AG04450 (cell line): ENCODE results near the gene AMBP. TPM values are rescaled to one million over a fixed set of nuclear protein-coding genes. Genes with fewer than 3 reads are reported as not detected.

Experiments used
- CTCF ChIA-PET: fragments of 300-600, 350-600 bp; formaldehyde crosslinking; extraction: SDS; loops from one replicate; lab custom pipeline; 2022; ENCODE audit warnings: antibody characterized with exemption, inconsistent platforms; lab: Charles Lee
- POLR2A ChIA-PET: fragments of 350-600 bp; formaldehyde crosslinking; extraction: SDS; loops from one replicate; lab custom pipeline; 2021; ENCODE audit warnings: antibody characterized with exemption, inconsistent platforms; lab: Yijun Ruan, JAX
- DNase-seq: peaks from one replicate; pipeline ENCODE4 v3.0.0-alpha.2; 2011; ENCODE audit warnings: low read depth, low spot score
- H3K27ac ChIP-seq: one replicate; pipeline ENCODE4 v1.5.1; 2012; ENCODE audit warnings: low read depth, low read length, control low read depth
- H3K27me3 ChIP-seq: one replicate; pipeline ENCODE4 v1.6.0; 2012; ENCODE audit warnings: low read length; ENCODE audit not compliant: control insufficient read depth, insufficient read depth
- H3K4me3 ChIP-seq: 2 replicates; pipeline ENCODE4 v1.5.1; 2011; ENCODE audit warnings: mild to moderate bottlenecking, low read depth, low read length, control low read depth
- H3K9me3 ChIP-seq: 2 replicates; pipeline ENCODE4 v1.5.1; 2012; ENCODE audit warnings: low read length; ENCODE audit not compliant: control insufficient read depth, insufficient read depth
- polyA plus RNA-seq: library from polyadenylated mRNA; depleted of rRNA; stranded (reverse); fragments of >200 nt; gene quantifications from 2 replicates; pipeline ENCODE4 v1.2.3, GENCODE V29; 2011
- TF ChIP-seq, protein P1 (sequence below): IDR thresholded peaks from 2 replicates; pipeline ENCODE4 v1.5.1; 2011; ENCODE audit warnings: low read depth, low read length, control low read depth, inconsistent platforms

Gene AMBP
- polyA plus RNA-seq, 1 experiment: 0.74 TPM

DNA sequence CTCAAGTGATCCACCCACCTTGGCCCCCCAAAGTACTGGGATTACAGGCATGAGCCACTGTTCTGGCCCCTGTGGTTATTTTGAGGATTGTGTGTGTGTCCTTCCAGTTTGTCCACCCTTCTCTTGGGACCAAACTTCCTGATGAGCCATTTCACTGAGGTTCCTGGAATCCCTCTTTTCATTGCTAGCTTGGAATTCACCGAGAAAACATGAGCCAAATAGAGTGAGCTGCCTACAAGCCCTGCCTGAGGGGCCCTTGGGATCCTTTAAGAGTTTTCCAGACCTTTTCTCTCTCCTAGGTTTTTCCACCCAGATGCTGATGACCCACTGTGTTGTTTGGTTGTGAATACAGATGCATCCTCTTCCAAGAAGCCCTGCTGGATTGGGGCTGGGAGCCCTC is 34.2 kb upstream of the AMBP start:
- no peaks in the 10 kb centered on the region; the same call in 1 of the 2 replicates for H3K9me3 ChIP-seq
- ChIA-PET POLR2A (no interaction called here), CTCF (interaction anchor here (1.1 to 10.0 kb wide), 2 partner anchors 29 to 176 kb away, joined by 4 to 348 read pairs; no protein-coding TSS in a partner anchor)
- DNase-seq: no peak
- H3K27ac ChIP-seq: no peak overlapping the region
- TF ChIP-seq, protein P1, sequence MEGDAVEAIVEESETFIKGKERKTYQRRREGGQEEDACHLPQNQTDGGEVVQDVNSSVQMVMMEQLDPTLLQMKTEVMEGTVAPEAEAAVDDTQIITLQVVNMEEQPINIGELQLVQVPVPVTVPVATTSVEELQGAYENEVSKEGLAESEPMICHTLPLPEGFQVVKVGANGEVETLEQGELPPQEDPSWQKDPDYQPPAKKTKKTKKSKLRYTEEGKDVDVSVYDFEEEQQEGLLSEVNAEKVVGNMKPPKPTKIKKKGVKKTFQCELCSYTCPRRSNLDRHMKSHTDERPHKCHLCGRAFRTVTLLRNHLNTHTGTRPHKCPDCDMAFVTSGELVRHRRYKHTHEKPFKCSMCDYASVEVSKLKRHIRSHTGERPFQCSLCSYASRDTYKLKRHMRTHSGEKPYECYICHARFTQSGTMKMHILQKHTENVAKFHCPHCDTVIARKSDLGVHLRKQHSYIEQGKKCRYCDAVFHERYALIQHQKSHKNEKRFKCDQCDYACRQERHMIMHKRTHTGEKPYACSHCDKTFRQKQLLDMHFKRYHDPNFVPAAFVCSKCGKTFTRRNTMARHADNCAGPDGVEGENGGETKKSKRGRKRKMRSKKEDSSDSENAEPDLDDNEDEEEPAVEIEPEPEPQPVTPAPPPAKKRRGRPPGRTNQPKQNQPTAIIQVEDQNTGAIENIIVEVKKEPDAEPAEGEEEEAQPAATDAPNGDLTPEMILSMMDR: no peak
- no peak overlapping the region for H3K4me3 ChIP-seq
- peaks cover 25% of the 10 kb centered on the region for H3K27me3 ChIP-seq

DNA sequence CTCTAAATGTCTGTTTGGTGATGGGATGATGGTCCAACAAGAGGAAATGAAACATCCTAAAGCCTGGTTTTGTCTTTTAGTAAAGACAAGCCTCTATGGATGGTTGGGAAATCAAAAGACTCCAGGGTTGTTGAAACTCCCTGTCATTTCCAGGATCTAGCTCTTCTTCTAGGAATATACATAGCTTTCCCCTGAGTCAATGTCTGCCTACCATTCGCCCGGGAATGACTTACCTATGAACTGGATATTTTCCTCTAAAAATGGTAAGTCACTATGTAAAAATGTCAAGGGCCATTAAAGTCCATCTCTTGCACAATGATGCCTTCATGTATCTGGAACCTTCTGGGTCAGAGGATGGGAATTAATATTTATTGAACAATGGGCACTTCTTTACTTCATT is 32.1 kb upstream of the AMBP start:
- CTCF ChIA-PET: interaction anchor here (0.7 to 10.0 kb wide), 7 partner anchors 17 to 178 kb away, joined by 4 to 348 read pairs (median 32); partner anchors contain the start of gene COL27A1
- TF ChIP-seq, protein P1: no peak
- H3K4me3 ChIP-seq: no peak overlapping the region
- peaks cover 15% of the 10 kb centered on the region for H3K27me3 ChIP-seq
- H3K27ac ChIP-seq: no peak overlapping the region
- DNase-seq: peak; percentile 6
- POLR2A ChIA-PET: no interaction called here
- H3K9me3 ChIP-seq: no peaks in the 10 kb centered on the region

DNA sequence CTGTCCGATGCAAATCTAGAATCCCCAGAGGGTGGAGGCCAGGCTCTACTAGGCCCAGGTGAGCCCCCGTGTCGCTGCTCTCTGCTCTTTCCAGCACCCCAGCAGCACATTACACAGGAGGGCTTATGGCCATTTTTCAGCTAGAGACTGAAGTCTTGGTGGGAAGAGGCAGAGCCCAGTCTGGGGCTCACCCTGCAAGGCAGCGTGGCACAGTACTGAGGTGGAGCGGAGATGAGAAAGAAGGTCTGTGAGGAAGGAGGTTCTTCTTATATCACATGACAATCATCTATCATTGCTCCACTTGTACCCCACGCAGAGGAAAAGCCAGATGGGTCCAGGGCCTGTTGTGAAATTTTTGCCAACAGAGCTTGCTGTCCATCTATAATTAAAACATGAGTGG is 31.0 kb upstream of the AMBP start:
- no peak for DNase-seq
- TF ChIP-seq, protein P1: no peak
- Histone ChIP-seq H3K9me3 (no peaks in the 10 kb centered on the region), H3K4me3 (no peak overlapping the region), H3K27me3 (peaks cover 20% of the 10 kb centered on the region), H3K27ac (no peak overlapping the region)
- POLR2A ChIA-PET: no interaction called here
- CTCF ChIA-PET: interaction anchor here (0.9 to 10.0 kb wide), 13 partner anchors 10 to 191 kb away, joined by 3 to 348 read pairs (median 15); partner anchors contain the start of gene COL27A1

DNA sequence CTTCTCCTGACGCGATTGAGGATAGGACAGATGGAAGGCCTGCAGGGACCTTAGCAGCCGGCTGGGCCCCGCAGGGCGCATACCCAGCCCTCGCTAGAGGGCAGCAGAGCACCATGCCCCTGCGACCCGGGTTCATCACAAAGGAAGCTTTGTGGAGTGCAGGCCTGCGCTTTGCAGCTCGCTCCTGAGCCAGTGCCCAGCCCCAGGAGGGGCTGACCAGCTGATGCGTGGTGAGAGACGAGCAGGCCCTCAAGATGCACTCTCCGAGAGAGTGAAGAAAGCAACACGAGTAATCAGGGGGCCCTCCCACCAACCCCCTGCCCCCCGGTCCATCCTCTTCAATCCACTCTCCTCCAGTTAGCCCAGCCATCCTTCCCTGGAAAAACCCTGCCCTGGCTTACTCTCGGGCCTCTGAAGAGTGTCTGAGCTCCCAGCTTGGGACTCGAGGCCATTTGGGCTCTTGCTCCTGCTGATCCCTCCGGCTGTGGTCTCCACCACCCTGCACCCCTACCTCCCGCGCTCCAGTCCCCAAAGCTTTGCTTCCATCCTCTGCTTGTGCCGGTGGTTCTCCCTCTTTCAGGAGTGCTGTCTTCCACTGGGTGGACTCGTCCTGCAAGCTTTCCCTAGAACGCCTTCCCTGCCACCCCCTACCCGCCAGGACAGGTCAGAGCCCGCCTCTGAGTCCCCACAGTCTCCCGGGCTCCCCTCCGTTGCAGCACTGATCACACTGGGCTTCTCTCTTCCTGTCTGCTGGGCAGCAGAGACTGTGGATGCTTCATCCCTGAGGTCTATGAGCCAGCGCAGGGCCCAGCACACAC is 30.1 kb upstream of the AMBP start:
- H3K27ac ChIP-seq: no peak overlapping the region
- no peak overlapping the region for H3K4me3 ChIP-seq
- peak; percentile 57 for DNase-seq
- POLR2A ChIA-PET: interaction anchor here (0.7 to 1.0 kb wide), 3 partner anchors 34 to 93 kb away, joined by 3 read pairs; no protein-coding TSS in a partner anchor
- H3K27me3 ChIP-seq: peaks cover 19% of the 10 kb centered on the region
- TF ChIP-seq, protein P1: peak; percentile 100
- CTCF ChIA-PET: interaction anchor here (0.5 to 10.0 kb wide), 48 partner anchors 9 to 985 kb away, joined by 3 to 348 read pairs (median 5); partner anchors contain the start of genes COL27A1 and ZNF618
- H3K9me3 ChIP-seq: peaks cover 3% of the 10 kb centered on the region; the same call in 1 of the 2 replicates
